ENCODE results near the gene ACBD6.

Gene ACBD6

GRCh38 chr1:180266275-180267210 is 235.8 kb downstream of the ACBD6 start:
- no peak for DNase-seq

GRCh38 chr1:180265871-180266270 is 236.5 kb downstream of the ACBD6 start:
- no peak for DNase-seq

GRCh38 chr1:180265201-180265600 is 237.2 kb downstream of the ACBD6 start:
- DNase-seq: no peak

GRCh38 chr1:180264595-180264994 is 237.8 kb downstream of the ACBD6 start:
- DNase-seq: no peak

GRCh38 chr1:180262628-180263488 is 239.5 kb downstream of the ACBD6 start:
- no peak for DNase-seq

- DNase-seq: no peak
Observed at GRCh38 chr1:180261524-180262155, 240.7 kb downstream of the ACBD6 start.

- DNase-seq: no peak
Observed at GRCh38 chr1:180261030-180261429, 241.3 kb downstream of the ACBD6 start.

- no peak for DNase-seq
Observed at GRCh38 chr1:180260541-180260940, 241.8 kb downstream of the ACBD6 start.

- DNase-seq: no peak
Observed at GRCh38 chr1:180259431-180260338, 242.7 kb downstream of the ACBD6 start.

- no peak for DNase-seq
Observed at GRCh38 chr1:180258935-180259334, 243.4 kb downstream of the ACBD6 start.

GRCh38 chr1:180258290-180258689 is 244.1 kb downstream of the ACBD6 start:
- no peak for DNase-seq

GRCh38 chr1:180257486-180257885 is 244.9 kb downstream of the ACBD6 start:
- no peak for DNase-seq

GRCh38 chr1:180257028-180257386 is 245.4 kb downstream of the ACBD6 start:
- no peak for DNase-seq

- DNase-seq: no peak
Observed at GRCh38 chr1:180256341-180257027, 245.9 kb downstream of the ACBD6 start.

GRCh38 chr1:180255536-180256340 is 246.6 kb downstream of the ACBD6 start:
- DNase-seq: no peak

GRCh38 chr1:180254854-180255253 is 247.5 kb downstream of the ACBD6 start:
- DNase-seq: no peak

GRCh38 chr1:180254496-180254819 is 247.9 kb downstream of the ACBD6 start:
- DNase-seq: no peak

GRCh38 chr1:180253585-180254495 is 248.5 kb downstream of the ACBD6 start:
- DNase-seq: no peak

- DNase-seq: peak; percentile 46
Observed at GRCh38 chr1:180252638-180253536, 249.5 kb downstream of the ACBD6 start.
